Measurements from ENCODE around the gene MYL7. TPM values are rescaled to one million over a fixed set of nuclear protein-coding genes. Genes with fewer than 3 reads are reported as not detected.

MYL7 gene
- total and polyA plus RNA-seq, 9 of the 15 experiments (the other 6 are each of a cell fraction or from before 2014, with no cell fraction given), result not detected

DNA sequence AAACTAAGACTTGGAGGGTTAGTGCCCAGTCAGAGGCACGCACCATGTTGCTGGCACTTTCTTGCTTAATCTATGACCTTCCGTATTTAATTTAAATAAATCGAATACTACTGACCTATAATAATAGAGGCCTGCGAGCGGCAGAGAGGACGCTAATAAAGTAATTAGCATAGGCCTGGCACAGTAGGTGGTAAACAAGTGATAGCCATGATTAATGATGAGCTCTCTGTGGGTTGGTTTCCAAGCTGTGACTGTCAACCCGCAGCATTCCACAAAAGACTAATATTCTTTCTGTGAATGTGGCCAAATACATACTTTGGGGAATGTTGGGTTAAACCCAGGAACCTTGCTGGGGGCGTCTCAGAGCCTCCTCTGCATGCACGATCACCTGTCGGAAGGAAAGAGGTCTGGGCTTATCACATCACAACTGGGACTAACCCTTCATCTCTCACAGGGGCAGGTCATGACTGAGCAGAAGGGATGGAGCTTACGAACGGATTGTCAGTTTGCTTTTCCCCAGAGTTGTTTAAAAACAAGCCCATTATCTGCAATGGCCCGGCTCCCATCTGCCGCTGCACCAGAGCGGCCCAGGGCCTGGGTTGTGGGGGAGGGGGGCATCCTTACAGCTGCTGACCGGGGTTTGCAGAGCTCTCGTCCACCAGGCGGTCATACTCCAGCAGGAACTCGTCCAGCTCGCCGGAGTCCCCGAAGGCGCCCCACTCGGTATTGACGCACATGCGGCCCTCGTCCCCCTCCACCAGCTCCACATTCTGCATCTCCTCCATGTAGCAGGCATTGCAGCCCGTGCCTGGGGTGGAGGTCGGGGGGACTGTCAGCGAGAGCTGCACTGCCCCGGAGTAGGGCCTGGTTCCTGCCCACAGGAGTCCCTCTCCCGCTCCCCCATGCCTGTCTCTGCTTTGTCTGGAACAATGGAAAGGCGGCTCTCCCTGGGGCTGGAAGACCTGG lies 6.2 kb upstream of the MYL7 start (continued):
- peak; percentile 32; the same call in 1 of the 2 replicates for TF ChIP-seq PHB2 (IDR thresholded peaks at IDR 0.05; ENCODE audit: low read depth)
- no peak for TF ChIP-seq HDGF (IDR thresholded peaks at IDR 0.05)
- no peak for TF ChIP-seq ZC3H8 (IDR thresholded peaks at IDR 0.05)
- TF ChIP-seq, protein P1, sequence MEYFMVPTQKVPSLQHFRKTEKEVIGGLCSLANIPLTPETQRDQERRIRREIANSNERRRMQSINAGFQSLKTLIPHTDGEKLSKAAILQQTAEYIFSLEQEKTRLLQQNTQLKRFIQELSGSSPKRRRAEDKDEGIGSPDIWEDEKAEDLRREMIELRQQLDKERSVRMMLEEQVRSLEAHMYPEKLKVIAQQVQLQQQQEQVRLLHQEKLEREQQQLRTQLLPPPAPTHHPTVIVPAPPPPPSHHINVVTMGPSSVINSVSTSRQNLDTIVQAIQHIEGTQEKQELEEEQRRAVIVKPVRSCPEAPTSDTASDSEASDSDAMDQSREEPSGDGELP (CRISPR knock-in tag; IDR thresholded peaks at IDR 0.05; ENCODE audit: borderline replicate concordance), result peak; percentile 98
- peak; percentile 37 for TF ChIP-seq SMAD1 (IDR thresholded peaks at IDR 0.05; ENCODE audit: low read depth, low read length, partially characterized antibody)
- TF ChIP-seq ZBTB7A (IDR thresholded peaks at IDR 0.05; ENCODE audit: borderline replicate concordance, control insufficient read depth, low read depth, low read length), result peak; percentile 56; the same call in 1 of the 2 replicates
- no peak for TF ChIP-seq PHF20 (IDR thresholded peaks at IDR 0.05; ENCODE audit: partially characterized antibody)
- TF ChIP-seq DIDO1 (tag; IDR thresholded peaks at IDR 0.05; ENCODE audit: low read depth), result 0 out of 2 replicates have a peak, but pooled peaks have one; percentile 16
- TF ChIP-seq, protein P2, sequence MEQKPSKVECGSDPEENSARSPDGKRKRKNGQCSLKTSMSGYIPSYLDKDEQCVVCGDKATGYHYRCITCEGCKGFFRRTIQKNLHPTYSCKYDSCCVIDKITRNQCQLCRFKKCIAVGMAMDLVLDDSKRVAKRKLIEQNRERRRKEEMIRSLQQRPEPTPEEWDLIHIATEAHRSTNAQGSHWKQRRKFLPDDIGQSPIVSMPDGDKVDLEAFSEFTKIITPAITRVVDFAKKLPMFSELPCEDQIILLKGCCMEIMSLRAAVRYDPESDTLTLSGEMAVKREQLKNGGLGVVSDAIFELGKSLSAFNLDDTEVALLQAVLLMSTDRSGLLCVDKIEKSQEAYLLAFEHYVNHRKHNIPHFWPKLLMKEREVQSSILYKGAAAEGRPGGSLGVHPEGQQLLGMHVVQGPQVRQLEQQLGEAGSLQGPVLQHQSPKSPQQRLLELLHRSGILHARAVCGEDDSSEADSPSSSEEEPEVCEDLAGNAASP (IDR thresholded peaks at IDR 0.05), result no peak
- TF ChIP-seq ZBTB11 (CRISPR knock-in tag; IDR thresholded peaks at IDR 0.05), result peak in 1 of 3 experiments; percentile 76; a peak in 2 of 6 replicates
- TF ChIP-seq TBL1XR1 (IDR thresholded peaks at IDR 0.05; ENCODE audit: low read length in 2 of 2), result 0 out of 4 replicates have a peak, but pooled peaks of 1 of the 2 experiments have one; percentile 15
- TF ChIP-seq ZNF384 (IDR thresholded peaks at IDR 0.05; ENCODE audit: low read depth, low read length), result no peak
- peak; percentile 71 for TF ChIP-seq RBFOX2 (IDR thresholded peaks at IDR 0.05; ENCODE audit: low read depth, low read length)
- peak; percentile 78 to 83 for TF ChIP-seq TRIM24 (IDR thresholded peaks at IDR 0.05)
- TF ChIP-seq ZFP30 (CRISPR knock-in tag; IDR thresholded peaks at IDR 0.05; ENCODE audit: borderline replicate concordance), result no peak
- TF ChIP-seq SMARCA4 (IDR thresholded peaks at IDR 0.05), result peak; percentile 76
- TF ChIP-seq ESRRA (IDR thresholded peaks at IDR 0.05; ENCODE audit: borderline replicate concordance, low read depth), result no peak
- TF ChIP-seq NCOA1 (IDR thresholded peaks at IDR 0.05; ENCODE audit: low read depth), result peak; percentile 69; the same call in 1 of the 2 replicates
- TF ChIP-seq PTBP1 (IDR thresholded peaks at IDR 0.05; ENCODE audit: low read depth, low read length), result no peak
- peak; percentile 76; the same call in 1 of the 2 replicates for TF ChIP-seq TEAD4 (IDR thresholded peaks at IDR 0.05; ENCODE audit: low read length)
- no peak for TF ChIP-seq TEAD4 (CRISPR knock-in tag; IDR thresholded peaks at IDR 0.05; ENCODE audit: borderline replicate concordance)
